Vagina (tissue), 2 donors: ENCODE results near the gene IKBKE.

ENCODE experiments used
- POLR2A ChIP-seq, 2 donors: fragments of 450-650 bp; IDR thresholded peaks; one replicate each; pipeline ENCODE4 v1.6.1; 2017; ENCODE audit warnings: antibody characterized with exemption in 2 of 2, mild to moderate bottlenecking in 2 of 2, moderate library complexity in 2 of 2
- TF ChIP-seq, protein P1 (sequence below), 3 experiments: fragments of 450-650 bp in 2 of 3; fragments of 200-600 bp in 1 of 3; sonication (generic) in 1 of 3; IDR thresholded peaks; one replicate each; pipeline ENCODE4 v1.5.1; 2017 to 2019; ENCODE audit warnings: antibody characterized with exemption in 3 of 3, mild to moderate bottlenecking in 2 of 3, moderate library complexity in 2 of 3

DNA sequence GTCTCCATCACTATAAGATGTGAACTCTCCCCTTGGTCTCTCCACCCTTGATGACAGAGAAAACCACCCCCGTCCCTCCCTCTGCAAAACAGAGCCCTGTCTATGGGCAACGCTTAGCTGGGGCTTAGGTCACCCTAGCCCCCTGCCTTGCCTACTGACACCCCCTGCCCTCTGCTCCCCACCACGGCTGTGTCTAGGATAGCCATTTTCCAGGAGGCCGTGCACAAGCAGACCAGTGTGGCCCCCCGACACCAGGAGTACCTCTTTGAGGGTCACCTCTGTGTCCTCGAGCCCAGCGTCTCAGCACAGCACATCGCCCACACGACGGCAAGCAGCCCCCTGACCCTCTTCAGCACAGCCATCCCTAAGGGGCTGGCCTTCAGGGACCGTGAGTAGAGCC lies 8.5 kb downstream of the IKBKE start:
- TF ChIP-seq, protein P1, sequence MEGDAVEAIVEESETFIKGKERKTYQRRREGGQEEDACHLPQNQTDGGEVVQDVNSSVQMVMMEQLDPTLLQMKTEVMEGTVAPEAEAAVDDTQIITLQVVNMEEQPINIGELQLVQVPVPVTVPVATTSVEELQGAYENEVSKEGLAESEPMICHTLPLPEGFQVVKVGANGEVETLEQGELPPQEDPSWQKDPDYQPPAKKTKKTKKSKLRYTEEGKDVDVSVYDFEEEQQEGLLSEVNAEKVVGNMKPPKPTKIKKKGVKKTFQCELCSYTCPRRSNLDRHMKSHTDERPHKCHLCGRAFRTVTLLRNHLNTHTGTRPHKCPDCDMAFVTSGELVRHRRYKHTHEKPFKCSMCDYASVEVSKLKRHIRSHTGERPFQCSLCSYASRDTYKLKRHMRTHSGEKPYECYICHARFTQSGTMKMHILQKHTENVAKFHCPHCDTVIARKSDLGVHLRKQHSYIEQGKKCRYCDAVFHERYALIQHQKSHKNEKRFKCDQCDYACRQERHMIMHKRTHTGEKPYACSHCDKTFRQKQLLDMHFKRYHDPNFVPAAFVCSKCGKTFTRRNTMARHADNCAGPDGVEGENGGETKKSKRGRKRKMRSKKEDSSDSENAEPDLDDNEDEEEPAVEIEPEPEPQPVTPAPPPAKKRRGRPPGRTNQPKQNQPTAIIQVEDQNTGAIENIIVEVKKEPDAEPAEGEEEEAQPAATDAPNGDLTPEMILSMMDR (IDR thresholded peaks at IDR 0.05), result no peak
- no peak for TF ChIP-seq POLR2A (IDR thresholded peaks at IDR 0.05)
